GM21576 (cell line): Measurements from ENCODE around the gene LRRC53.
A peak's percentile ranks its signal among the peaks of the same experiment; 100 is the strongest.

Experiments
- ATAC-seq: cut with Tn5 transposase; IDR thresholded peaks from one replicate; pipeline ENCODE4 v1.9.1; 2021; ENCODE audit warnings: mild to moderate bottlenecking, moderate library complexity; ENCODE audit not compliant: unreplicated experiment

Gene LRRC53, protein sequence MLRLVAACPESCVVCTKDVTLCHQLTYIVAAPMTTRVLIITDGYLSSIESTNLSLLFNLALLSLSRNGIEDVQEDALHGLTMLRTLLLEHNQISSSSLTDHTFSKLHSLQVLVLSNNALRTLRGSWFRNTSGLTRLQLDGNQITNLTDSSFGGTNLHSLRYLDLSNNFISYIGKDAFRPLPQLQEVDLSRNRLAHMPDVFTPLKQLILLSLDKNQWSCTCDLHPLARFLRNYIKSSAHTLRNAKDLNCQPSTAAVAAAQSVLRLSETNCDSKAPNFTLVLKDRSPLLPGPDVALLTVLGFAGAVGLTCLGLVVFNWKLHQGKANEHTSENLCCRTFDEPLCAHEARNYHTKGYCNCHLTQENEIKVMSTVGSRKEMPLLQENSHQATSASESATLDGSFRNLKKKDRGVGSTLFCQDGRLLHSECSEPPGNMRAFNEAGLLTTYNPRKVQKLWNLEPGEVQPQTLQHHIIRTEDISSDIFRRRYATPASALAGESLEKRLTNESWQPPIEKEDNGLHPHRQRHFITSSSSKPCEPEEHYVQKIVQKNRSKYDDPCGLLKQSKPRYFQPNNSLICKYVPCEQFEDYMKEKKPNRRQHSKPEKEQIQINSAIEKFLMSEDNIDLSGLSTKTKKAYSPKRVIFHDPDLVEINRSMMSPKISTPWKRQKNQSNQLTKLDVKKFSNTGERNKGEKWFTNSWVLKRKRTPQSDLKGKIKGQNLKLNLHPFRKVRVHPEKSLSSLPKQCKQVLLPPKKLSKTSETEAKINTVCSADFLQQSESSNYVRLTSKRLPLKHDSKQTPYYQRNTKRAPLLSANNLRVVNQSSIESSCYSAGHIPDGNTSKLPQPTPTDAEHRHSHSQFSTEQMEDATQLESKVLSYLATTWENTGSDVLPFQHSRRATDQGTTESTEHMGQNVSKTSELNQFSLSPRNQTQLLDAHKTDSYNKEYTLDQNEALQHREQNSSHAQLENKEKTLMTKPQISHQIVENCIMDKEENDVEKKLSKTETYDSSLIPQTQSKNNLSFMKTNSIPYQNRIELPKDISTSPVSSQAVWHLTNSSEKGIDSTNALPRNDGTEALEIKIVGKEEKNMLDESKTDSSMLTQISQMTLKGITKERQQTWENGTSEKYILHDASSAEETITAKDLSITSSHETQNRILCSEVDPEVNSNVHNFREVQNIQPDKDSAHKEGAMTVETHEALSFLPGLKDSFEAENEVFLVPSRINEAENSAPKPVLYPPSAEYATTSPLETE

DNA sequence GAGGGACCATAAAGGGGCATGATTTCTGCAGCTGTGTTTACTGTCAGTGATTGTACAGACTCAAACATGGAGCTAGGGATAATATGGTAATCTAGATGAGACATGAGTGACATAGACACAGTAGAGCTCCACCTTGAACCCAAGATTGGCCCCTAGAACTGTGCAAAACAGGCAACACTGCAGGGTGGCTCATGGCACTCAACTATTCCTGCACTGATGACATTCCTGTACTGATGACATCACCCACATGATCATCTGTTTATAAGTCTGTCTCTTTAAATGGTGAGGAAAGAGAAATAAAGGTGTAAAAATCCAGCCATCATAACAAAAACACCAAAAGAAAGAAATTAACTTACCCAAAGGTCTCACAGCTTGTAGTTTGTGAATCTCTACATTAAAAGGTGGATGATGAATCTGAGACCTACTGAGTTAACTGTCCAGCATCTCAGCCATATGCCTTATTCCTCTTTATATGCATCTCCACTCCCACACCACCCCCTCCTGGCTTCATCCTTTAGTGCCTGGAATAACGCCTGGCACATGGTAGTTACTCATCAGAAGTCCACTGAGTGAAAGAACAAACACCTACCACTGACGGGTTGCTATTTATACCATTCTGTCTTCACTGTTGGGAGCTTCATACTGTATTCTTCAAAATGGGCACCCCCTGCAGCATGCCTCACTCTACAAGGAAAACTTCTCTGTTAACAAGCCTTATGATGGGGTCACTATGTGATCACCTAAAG lies at the start of gene LRRC53:
TSS of gene LRRC53 (minus strand) at position 442 of the 746 bp plus-strand sequence. CDS start 29,262 bp downstream, outside the sequence.
- ATAC-seq: no peak

DNA sequence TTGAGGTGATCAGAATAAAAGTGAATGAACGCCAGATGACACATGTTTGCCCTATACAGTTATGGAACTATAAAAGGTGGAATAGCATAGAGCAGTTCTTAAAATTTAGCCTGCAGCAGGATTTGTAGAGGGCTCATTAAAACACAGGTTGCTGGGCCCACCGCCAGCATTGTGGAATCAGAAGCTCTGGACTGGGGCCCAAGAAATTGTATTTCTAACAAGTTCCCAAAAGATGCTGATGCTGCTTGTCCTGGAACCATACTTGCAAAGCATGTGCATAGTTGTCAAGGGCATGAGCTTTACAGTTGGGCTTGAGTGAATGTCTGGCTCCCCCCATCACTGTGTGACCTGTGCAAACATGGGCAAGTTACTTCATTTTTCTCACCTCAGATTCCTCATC lies 37.5 kb upstream of the LRRC53 start:
- no peak for ATAC-seq

DNA sequence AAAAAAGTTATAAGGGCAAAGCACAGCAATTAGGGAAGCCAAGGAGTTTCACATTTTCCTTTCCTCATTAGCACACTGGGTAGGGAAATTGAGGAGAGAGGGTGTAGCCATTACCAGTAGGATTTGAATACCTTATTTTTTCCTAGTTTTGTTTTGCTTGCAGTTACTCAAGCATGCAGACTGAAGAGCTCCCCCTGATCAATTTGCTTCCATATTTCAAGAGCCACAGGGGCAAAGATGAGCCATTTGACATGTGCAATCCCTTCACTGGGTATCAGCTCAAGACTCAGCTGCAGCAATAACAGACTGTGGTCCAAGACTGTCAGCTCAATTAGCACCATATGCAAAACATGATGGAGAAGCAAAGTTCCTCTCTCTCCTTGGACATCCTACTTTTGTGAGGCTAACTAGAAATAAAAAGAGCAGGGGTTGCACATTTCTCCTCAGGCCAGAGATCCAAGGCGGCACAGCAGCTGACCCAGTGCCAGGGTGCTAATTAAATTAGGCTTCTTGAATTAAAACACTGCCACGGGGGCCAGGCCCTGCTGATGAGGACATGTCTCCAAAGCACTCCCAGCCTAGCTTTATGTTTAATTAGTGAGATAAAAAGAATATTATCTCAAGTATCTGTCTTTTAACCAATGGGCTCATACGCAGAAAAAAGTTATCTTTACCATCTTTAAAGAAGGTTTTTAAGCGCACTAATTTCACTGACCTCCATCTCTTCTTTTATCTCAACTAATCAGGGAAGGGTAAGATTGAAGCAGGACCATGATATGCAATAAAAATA lies 36.7 kb upstream of the LRRC53 start:
- ATAC-seq: no peak

DNA sequence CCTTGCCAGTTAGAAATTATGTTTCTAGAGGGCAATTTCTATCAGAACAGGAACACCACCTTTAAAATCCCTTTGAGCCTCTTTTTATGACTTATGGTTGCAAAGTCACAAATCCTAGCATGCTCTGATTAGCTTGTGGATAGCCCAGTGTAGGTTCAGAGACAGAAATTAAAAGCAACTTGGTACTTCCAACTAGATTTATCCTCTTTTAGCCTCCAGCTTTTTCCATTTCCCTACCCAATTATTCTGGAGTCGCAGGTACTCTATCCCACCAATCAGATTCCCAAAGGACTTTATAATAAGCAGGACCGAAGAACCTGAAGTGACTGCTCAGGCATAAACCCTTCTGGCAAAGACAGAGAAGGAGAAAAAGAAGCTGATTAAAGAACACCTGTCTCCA lies 33.4 kb upstream of the LRRC53 start:
- no peak for ATAC-seq

DNA sequence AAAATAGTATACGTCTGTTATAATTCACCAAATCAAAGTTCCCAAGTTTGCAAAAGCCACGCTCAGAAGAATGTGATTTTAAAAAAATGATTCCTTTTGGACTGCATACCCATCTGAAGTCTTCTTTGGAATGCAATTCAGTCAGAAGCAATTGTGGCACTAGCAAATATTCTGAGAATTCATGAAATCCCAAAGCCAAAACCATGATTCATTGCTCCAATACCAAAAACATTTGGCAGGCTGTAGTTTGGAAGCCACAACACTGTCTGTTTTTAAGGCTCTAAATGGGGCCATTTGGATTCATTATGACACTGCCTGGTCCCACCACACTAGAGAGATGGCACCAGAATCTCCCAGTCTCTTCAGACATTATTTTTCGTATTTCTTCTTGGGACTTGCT lies 21.8 kb upstream of the LRRC53 start:
- no peak for ATAC-seq

DNA sequence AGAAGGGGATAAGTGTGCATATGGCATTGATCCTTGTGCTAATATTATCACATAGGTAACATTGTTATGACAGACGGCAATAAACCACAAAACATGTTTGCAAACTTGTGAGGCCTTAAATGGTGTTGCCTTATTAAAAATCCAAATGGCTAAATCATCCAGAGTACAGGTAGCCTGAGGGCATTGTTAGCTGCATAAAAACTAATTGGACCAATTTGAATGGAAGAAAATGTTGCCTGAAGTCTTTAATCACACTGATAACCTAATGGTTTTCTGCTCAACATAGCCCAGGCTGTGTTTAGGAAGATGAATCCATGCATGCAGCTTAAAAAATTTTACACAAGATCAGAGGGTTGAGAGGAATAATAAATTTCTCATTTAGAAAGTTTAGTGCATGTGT lies 19.4 kb upstream of the LRRC53 start:
- no peak for ATAC-seq

DNA sequence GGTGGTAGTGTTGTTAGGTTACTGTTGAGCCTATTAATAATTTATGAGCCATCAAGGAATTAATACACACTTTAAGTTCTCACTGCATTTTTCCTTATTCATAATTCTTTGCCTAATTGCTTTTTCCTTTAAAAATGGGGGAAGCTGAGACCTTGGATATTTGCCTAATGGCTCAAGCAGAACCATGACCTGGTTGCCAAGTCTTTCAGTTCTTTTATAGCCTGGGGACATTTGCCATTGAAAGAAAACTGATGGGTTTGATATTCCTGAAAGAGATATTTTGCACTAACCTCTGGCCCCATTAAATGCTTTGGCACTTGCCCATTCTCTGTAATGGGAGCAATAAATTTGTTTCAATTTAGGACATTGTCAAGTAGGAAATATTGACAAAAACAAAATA lies 18.5 kb upstream of the LRRC53 start:
- no peak for ATAC-seq

DNA sequence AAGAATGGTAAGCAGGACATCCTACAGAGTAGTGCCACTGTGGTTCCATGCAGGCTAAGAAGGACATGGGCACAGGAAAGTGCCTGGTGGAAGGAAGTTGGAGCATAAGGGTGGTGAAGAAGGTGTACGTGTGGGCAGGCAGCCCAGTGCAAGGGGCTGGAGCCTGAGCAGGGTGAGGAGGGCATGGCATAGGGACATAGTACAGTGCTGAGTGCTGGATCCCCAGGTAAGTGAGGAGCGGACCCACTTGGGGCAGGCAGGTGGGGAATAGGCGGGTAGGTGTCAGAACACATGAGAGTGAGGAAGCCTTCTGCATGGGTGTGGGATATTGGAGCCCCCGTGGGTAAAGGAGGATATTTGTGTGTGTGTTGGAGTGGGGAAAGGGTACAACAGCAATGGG lies 15.7 kb upstream of the LRRC53 start:
- ATAC-seq: no peak

DNA sequence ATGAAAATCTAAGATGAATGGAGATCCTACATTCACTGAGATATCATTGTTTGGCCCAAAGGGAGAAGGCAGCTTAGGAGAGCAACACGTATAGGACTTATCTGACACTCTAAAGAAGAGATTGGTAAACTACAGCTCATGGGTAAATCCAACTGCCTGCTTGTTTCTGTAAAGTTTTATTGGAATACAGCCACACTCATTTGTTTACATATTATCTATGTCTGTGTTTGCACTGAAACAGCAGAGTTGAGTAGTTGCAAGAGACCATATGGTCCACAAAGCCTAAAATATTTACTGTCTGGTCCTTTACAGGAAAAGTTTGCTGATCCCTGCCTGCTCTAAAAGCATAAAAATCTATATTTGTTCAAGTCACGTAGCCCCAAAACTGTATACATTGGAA lies 14.3 kb upstream of the LRRC53 start:
- ATAC-seq: no peak

DNA sequence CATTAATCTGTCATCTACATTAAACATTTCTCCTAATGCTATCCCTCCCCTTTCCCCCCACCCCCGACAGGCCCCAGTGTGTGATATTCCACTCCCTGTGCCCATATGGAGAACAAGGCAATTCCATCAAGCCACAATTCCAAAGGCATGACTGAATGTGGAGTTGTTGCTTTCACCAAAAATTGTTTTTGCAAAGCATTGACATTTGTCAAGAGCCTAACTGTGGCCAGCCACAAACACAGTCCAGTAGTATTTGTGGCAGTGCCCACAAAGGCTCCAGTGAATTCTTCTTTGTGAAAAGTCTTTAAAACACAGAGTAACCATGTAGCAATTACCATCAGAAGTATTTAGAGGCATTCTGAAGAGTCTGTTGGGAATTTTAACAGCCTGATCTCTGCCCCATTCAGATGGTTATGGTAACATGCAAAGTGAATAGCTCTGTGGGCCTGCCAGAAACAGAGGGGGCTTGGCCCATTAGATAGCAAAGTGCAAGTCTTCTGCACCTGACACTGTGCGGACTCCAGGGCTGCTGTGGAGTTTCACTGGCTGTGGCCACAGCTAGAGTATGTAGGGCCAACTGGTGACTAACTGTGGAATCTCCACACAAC lies 11.6 kb upstream of the LRRC53 start:
- ATAC-seq: no peak

DNA sequence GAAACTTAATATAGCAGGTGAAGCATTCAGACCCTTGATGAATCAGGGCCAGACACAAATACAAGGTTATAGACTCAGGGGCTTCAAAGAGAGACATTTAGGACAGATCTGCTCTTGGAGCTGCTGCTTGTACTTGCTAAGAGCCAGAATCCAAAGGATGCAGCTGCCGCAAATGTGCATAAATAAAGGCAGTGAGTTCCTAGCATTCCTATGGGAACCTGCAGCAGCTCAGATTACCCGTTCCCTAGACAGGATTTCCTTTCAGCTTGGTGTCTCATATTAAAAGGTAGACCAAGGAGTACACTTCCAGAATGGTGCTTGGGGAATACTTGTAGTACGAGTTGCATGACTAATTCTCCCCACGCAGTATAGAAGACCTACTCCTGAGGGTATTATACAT lies 9.7 kb upstream of the LRRC53 start:
- no peak for ATAC-seq

DNA sequence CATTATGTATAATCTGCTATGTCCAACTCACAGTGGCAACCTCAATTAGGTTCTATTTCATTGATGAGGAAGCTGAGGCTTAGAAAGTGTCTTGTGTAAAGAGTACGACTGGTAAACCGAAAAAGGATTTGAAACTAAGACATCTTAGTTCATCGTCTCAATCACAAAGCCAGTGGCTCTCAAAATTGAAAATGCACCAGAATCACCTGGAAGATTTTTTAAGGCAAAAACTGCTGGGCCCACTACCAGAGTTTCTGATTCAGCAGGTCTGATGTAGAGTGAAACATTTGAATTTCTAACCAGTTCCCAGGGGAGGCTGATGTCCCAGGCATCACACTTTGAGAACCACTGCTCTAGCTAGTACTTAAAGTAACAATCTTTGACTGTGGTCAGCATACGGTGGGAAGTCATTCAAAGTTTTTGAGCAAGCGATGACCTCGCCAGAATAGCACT lies 5.2 kb upstream of the LRRC53 start:
- peak; percentile 88 for ATAC-seq

DNA sequence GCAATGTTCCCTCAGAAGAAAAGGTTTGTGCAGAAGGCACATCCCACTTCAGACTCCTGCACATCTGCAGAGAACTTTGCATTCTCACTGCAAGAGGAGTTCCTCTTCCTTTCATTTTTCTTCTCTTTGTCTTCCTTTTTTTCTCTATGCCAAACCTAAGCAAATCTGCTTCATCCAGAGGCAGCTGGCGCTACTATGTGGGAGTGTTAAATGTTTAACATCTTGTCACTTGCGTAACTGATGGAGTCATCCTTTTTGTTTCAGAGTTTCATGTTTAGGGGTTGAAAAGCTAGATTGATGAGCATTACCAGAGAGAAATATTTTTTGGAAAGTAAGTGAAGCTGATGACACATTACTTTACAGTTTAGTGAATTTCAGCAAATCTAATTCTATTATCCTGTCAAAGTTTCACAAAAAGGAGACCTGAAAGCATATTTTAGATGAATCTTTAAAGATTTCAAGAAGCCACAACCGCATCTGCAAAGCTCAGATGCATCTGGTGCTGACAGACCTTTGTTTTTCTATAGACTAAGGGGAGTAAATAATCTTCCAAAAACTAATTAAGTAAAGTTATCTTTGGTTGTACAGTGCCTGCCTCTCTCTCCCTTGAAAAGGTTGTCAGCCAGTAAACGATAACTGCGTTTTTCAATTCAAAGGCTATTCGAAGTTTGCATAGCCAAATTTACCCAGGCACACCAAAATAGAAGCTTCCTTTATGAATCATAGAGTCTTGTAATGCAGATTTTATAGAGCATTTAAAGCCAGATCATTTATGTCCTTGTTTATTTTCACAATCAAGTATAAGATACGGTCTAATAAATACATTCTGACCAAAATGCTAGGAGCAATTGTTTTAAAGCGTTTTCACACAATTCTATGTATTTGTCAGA lies 1.2 kb upstream of the LRRC53 start:
- ATAC-seq: no peak

DNA sequence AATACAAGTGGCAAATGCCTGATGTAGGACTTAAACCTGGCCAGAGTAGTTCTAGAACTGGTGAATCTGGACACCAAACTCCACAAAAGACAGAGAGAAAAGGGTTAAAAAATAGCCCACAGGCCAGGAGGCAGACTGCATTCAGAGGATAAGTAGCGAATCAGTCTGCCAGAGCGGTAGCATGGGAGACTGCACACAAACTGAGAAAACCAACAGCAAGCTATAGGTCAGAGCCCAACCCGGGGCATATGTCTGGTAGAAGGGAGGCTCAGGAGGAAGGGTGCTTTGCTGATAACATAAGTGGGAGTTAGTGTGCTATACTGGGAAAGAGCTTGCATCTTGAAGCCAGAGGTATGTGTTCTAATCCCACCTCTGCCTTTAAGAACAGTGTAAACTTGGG lies 4.0 kb downstream of the LRRC53 start:
- ATAC-seq: no peak

DNA sequence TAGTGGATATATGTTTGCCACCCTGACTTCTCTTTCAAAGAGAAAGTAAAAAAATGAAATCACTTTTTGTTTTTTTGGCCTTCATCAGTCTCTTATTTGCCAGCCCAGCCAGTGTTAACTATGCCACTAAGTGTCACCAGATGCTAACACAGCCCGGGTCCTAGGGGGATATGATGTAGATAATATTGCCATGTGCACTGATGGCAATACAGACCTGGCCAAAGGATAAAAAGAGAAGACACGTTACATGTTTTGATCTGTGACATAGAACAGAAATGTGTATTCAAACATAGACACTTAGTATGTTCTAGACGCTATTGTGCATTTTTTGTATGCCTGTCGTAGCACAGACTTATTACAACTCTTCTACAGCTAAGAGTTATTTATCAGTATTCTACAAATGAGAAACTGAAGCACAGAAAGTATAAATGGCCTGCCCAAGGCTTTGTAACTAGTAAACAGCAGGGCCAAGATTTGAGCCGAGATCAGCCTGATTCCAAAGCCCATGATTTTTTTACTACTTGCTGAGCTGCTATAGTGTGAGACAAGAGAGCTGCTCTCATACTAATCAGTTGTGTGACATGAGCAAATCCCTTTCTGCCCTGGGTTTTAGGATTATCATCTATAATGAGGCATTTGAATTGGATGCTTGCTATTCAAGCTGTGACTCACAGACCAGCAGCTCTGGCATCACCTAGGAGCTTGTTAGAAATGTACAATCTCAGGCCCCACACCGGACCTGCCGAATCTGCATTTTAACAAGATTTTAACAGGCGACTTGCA lies 6.3 kb downstream of the LRRC53 start:
- ATAC-seq: no peak

DNA sequence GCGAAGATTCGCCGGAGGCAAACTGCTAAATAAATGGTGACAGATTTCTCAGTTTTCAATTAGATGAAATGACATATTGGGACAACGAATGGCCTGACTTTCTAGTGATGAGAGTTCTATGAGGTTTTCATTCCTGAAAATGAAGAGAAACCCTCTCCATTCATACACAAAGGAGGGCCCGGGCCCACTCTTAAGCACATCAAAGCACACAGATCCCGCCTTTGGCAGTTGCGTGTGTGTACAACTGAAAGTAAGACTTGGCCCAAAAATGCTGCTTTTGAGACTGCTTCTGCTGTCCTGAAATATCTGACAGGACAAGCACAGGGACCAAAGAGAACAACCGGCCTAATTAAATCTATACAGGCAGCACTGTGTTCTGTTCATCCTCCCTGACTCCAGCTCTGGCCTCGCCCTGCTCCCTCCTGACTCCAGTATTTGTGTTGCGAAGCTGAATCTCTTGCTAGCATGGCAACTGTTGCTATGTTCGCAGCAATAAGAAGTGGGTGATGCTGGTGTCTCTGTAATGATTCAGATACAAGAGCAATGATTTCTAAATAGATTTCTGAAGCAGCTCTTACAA lies 7.4 kb downstream of the LRRC53 start:
- ATAC-seq: no peak
